GM18505 (cell line): Measurements from ENCODE around the gene HNRNPA2B1.

Experiments
- ATAC-seq: cut with Tn5 transposase; IDR thresholded peaks from one replicate; pipeline ENCODE4 v1.9.1; 2021; ENCODE audit not compliant: unreplicated experiment
- POLR2A ChIP-seq: IDR thresholded peaks from 4 replicates; pipeline ENCODE4 v1.6.1; 2011; ENCODE audit warnings: borderline replicate concordance; ENCODE audit not compliant: insufficient read depth, insufficient read length; ENCODE audit errors: extremely low read depth

The HNRNPA2B1 gene

GRCh38 chr7:26200444-26201246 is at the start of gene HNRNPA2B1:
Gene HNRNPA2B1 (minus strand): TSS chr7:26200746. CDS start chr7:26200577, 169 bp downstream.
- TF ChIP-seq POLR2A = peak; percentile 100
- ATAC-seq = peak; percentile 48

GRCh38 chr7:26250239-26250638 is 49.7 kb upstream of the HNRNPA2B1 start:
- no peak for TF ChIP-seq POLR2A
- ATAC-seq = no peak

GRCh38 chr7:26245150-26245549 is 44.6 kb upstream of the HNRNPA2B1 start:
- no peak for TF ChIP-seq POLR2A
- ATAC-seq = no peak

GRCh38 chr7:26238032-26238431 is 37.5 kb upstream of the HNRNPA2B1 start:
- TF ChIP-seq POLR2A = no peak
- no peak for ATAC-seq

GRCh38 chr7:26237035-26237807 is 36.7 kb upstream of the HNRNPA2B1 start:
- TF ChIP-seq POLR2A = no peak

GRCh38 chr7:26233902-26234511 is 33.5 kb upstream of the HNRNPA2B1 start:
- TF ChIP-seq POLR2A = no peak
- no peak for ATAC-seq

More at GRCh38 chr7:26237035-26237807, 36.7 kb upstream of the HNRNPA2B1 start:
- ATAC-seq = no peak

GRCh38 chr7:26227987-26228386 is 27.4 kb upstream of the HNRNPA2B1 start:
- TF ChIP-seq POLR2A = no peak
- no peak for ATAC-seq

- no peak for TF ChIP-seq POLR2A
- no peak for ATAC-seq
Observed at GRCh38 chr7:26224359-26224758, 23.8 kb upstream of the HNRNPA2B1 start.

GRCh38 chr7:26216049-26216448 is 15.5 kb upstream of the HNRNPA2B1 start:
- ATAC-seq = no peak
- no peak for TF ChIP-seq POLR2A

- ATAC-seq = no peak
Observed at GRCh38 chr7:26213807-26214515, 13.4 kb upstream of the HNRNPA2B1 start.

GRCh38 chr7:26212921-26213718 is 12.6 kb upstream of the HNRNPA2B1 start:
- no peak for ATAC-seq
- no peak for TF ChIP-seq POLR2A

More at GRCh38 chr7:26213807-26214515, 13.4 kb upstream of the HNRNPA2B1 start:
- TF ChIP-seq POLR2A = no peak

GRCh38 chr7:26208040-26208439 is 7.5 kb upstream of the HNRNPA2B1 start:
- no peak for ATAC-seq
- TF ChIP-seq POLR2A = no peak
